Activated effector memory CD4-positive, alpha-beta T cell treated with Interleukin-2 at 50 U/mL for 16 hours (primary cell): ENCODE results near the gene SAMD1.

Experiments used
- DNase-seq: peaks from one replicate; pipeline ENCODE4 v3.0.0-alpha.2; 2020

SAMD1 gene

GRCh38 chr19:14088634-14089411 is 1.7 kb downstream of the SAMD1 start:
- no peak for DNase-seq

GRCh38 chr19:14086098-14086497 is 4.5 kb downstream of the SAMD1 start:
- DNase-seq, result no peak

- no peak for DNase-seq
Measured at GRCh38 chr19:14085309-14085995, 5.1 kb downstream of the SAMD1 start, which contains the start of gene C19orf67. Gene C19orf67, minus strand, starts transcription at chr19:14085783. Its CDS starts 156 bp downstream, at chr19:14085627.

- DNase-seq, result no peak
Measured at GRCh38 chr19:14082675-14082960, 7.9 kb downstream of the SAMD1 start.

- no peak for DNase-seq
Measured at GRCh38 chr19:14081797-14082674, 8.5 kb downstream of the SAMD1 start.

- peak; percentile 98 for DNase-seq
Measured at GRCh38 chr19:14080887-14081796, 9.4 kb downstream of the SAMD1 start.

- DNase-seq, result no peak
Measured at GRCh38 chr19:14078411-14078810, 12.1 kb downstream of the SAMD1 start.

GRCh38 chr19:14073925-14074838 is 16.4 kb downstream of the SAMD1 start:
- no peak for DNase-seq

- DNase-seq, result peak; percentile 72
Measured at GRCh38 chr19:14073261-14073924, 17.2 kb downstream of the SAMD1 start.

GRCh38 chr19:14072535-14073260 is 17.9 kb downstream of the SAMD1 start, which contains the start of gene MISP3:
Gene MISP3, plus strand, starts transcription at chr19:14072786. Its CDS starts 524 bp downstream, at chr19:14073310.
- DNase-seq, result peak; percentile 20

GRCh38 chr19:14070268-14071050 is 20.1 kb downstream of the SAMD1 start:
- DNase-seq, result no peak

GRCh38 chr19:14066134-14066533 is 24.4 kb downstream of the SAMD1 start:
- no peak for DNase-seq

- no peak for DNase-seq
Measured at GRCh38 chr19:14063105-14063504, 27.4 kb downstream of the SAMD1 start.

- DNase-seq, result no peak
Measured at GRCh38 chr19:14062558-14062855, 28.0 kb downstream of the SAMD1 start.

- no peak for DNase-seq
Measured at GRCh38 chr19:14061751-14062557, 28.6 kb downstream of the SAMD1 start, which contains the start of gene PALM3. Gene PALM3, minus strand, starts transcription at chr19:14062076. Its CDS starts 96 bp downstream, at chr19:14061980.

- DNase-seq, result no peak
Measured at GRCh38 chr19:14061081-14061749, 29.3 kb downstream of the SAMD1 start.

- no peak for DNase-seq
Measured at GRCh38 chr19:14059652-14060155, 30.8 kb downstream of the SAMD1 start.
